22Rv1 (cell line): ENCODE results near the gene MTERF2.

Experiments
- CTCF ChIP-seq: fragments of 450-650 bp; IDR thresholded peaks from 2 replicates; pipeline ENCODE4 v1.5.1; 2017; ENCODE audit warnings: mild to moderate bottlenecking
- ZFX ChIP-seq: fragments of 450-650 bp; IDR thresholded peaks from 2 replicates; pipeline ENCODE4 v1.6.1; 2017; ENCODE audit warnings: antibody characterized with exemption, borderline replicate concordance

DNA sequence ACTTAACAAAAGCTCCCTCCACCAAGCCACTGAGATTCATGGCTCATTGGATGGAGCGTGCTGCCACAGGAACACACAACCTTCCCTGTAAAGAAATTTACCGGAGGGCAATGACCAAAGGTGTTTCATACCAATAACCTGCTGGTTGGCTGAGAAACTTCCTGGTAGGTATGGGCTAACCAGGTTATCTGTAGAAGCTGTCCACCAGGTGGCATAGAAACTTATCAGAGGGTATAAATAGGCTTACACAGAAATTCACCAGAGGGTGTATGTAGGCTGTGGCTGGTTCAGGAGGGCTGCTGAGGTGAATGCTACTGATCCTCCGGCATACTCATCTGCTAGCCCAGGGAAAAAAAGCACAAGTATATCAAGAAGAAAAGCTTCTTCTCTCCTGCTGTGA is 27.1 kb upstream of the MTERF2 start:
- TF ChIP-seq CTCF (peak; percentile 56), ZFX (no peak)
